H9 (cell line): ENCODE measurements around the gene IL12RB2. TPM values are rescaled to one million over a fixed set of nuclear protein-coding genes. Genes with fewer than 3 reads are reported as not detected.

ENCODE experiments used
- DNase-seq: peaks from one replicate; pipeline ENCODE4 v3.0.0-alpha.2; 2017
- H2AFZ ChIP-seq: one replicate; pipeline ENCODE4 v1.6.1; 2013; ENCODE audit warnings: mild to moderate bottlenecking, low read length, control low read depth, moderate library complexity
- H2AK5ac ChIP-seq: 2 replicates; pipeline ENCODE4 v1.6.1; 2013; ENCODE audit warnings: low read length, control low read depth, mixed read lengths; ENCODE audit not compliant: insufficient read length
- H2BK120ac ChIP-seq: one replicate; pipeline ENCODE4 v1.6.1; 2013; ENCODE audit warnings: low read depth, mild to moderate bottlenecking, low read length, control low read depth, inconsistent platforms; ENCODE audit not compliant: poor library complexity, severe bottlenecking
- H2BK12ac ChIP-seq: 2 replicates; pipeline ENCODE4 v1.6.1; 2013; ENCODE audit warnings: low read length, control low read depth, mixed read lengths, low read depth; ENCODE audit not compliant: insufficient read length
- H2BK15ac ChIP-seq: 2 replicates; pipeline ENCODE4 v1.6.1; 2013; ENCODE audit warnings: low read depth, low read length, control low read depth
- H2BK20ac ChIP-seq: one replicate; pipeline ENCODE4 v1.6.1; 2013; ENCODE audit warnings: low read depth, mild to moderate bottlenecking, low read length, control low read depth, inconsistent platforms; ENCODE audit not compliant: poor library complexity, severe bottlenecking
- H2BK5ac ChIP-seq: 2 replicates; pipeline ENCODE4 v1.6.1; 2013; ENCODE audit warnings: low read length, control low read depth, mixed read lengths; ENCODE audit not compliant: insufficient read length
- H3K14ac ChIP-seq: 2 replicates; pipeline ENCODE4 v1.6.1; 2013; ENCODE audit warnings: low read length, control low read depth; ENCODE audit not compliant: insufficient read depth
- H3K18ac ChIP-seq: 2 replicates; pipeline ENCODE4 v1.6.1; 2013; ENCODE audit warnings: low read depth, mild to moderate bottlenecking, mixed read lengths, low read length, control low read depth; ENCODE audit not compliant: insufficient read length
- H3K23ac ChIP-seq: 2 replicates; pipeline ENCODE4 v1.6.1; 2013; ENCODE audit warnings: low read length, control low read depth, mixed read lengths, low read depth; ENCODE audit not compliant: insufficient read length
- H3K23me2 ChIP-seq: 2 replicates; pipeline ENCODE4 v1.6.1; 2013; ENCODE audit warnings: low read depth, mild to moderate bottlenecking, mixed read lengths, low read length, control low read depth; ENCODE audit not compliant: insufficient read length, poor library complexity, severe bottlenecking
- H3K27ac ChIP-seq: 2 replicates; pipeline ENCODE4 v1.5.1; 2013; ENCODE audit warnings: low read length, control low read depth, mixed read lengths, low read depth; ENCODE audit not compliant: insufficient read length
- H3K27me3 ChIP-seq: 2 replicates; pipeline ENCODE4 v1.6.1; 2013; ENCODE audit warnings: low read length, control low read depth, inconsistent platforms; ENCODE audit not compliant: insufficient read depth
- H3K4ac ChIP-seq: 2 replicates; pipeline ENCODE4 v1.6.1; 2013; ENCODE audit warnings: low read depth, mild to moderate bottlenecking, control low read depth, inconsistent platforms, low read length, moderate library complexity
- H3K4me1 ChIP-seq: 2 replicates; pipeline ENCODE4 v1.6.1; 2013; ENCODE audit warnings: low read length, control low read depth, inconsistent platforms; ENCODE audit not compliant: insufficient read depth
- H3K4me2 ChIP-seq: 2 replicates; pipeline ENCODE4 v1.6.1; 2013; ENCODE audit warnings: low read length, control low read depth, mixed read lengths; ENCODE audit not compliant: insufficient read length, insufficient read depth
- H3K56ac ChIP-seq: 2 replicates; pipeline ENCODE4 v1.6.1; 2013; ENCODE audit warnings: low read depth, mild to moderate bottlenecking, mixed read lengths, low read length, control low read depth; ENCODE audit not compliant: insufficient read length
- H3K79me1 ChIP-seq: 2 replicates; pipeline ENCODE4 v1.6.1; 2013; ENCODE audit warnings: low read depth, mild to moderate bottlenecking, moderate library complexity, low read length, control low read depth, inconsistent platforms; ENCODE audit not compliant: insufficient read depth, poor library complexity, severe bottlenecking
- H3K79me2 ChIP-seq: 2 replicates; pipeline ENCODE4 v1.6.1; 2013; ENCODE audit warnings: low read length, control low read depth, inconsistent platforms; ENCODE audit not compliant: insufficient read depth
- H3K9ac ChIP-seq: 2 replicates; pipeline ENCODE4 v1.6.1; 2013; ENCODE audit warnings: low read length, control low read depth, mixed read lengths; ENCODE audit not compliant: insufficient read length; ENCODE audit errors: extremely low read depth
- H3K9me3 ChIP-seq: one replicate; pipeline ENCODE4 v1.6.1; 2013; ENCODE audit warnings: low read depth, low read length, inconsistent platforms; ENCODE audit not compliant: control insufficient read depth
- H3T11ph ChIP-seq: one replicate; pipeline ENCODE4 v1.6.1; 2013; ENCODE audit warnings: mild to moderate bottlenecking, low read length, control low read depth, inconsistent platforms
- H4K20me1 ChIP-seq: one replicate; pipeline ENCODE4 v1.6.1; 2013; ENCODE audit not compliant: control insufficient read depth, insufficient read length, insufficient read depth
- H4K5ac ChIP-seq: 2 replicates; pipeline ENCODE4 v1.6.1; 2013; ENCODE audit warnings: low read depth, mild to moderate bottlenecking, mixed read lengths, low read length, control low read depth; ENCODE audit not compliant: insufficient read length
- H4K8ac ChIP-seq: replicated peaks from 2 replicates; pipeline ENCODE4 v1.6.1; 2013; ENCODE audit warnings: low read length, control low read depth, mixed read lengths, low read depth; ENCODE audit not compliant: insufficient read length
- H4K91ac ChIP-seq: 2 replicates; pipeline ENCODE4 v1.6.1; 2013; ENCODE audit warnings: low read depth, mild to moderate bottlenecking, moderate library complexity, mixed read lengths, low read length, control low read depth; ENCODE audit not compliant: insufficient read length
- H3K27ac Mint-ChIP-seq, 3 experiments: 2 replicates in 2 of 3; 3 replicates in 1 of 3; pipeline ENCODE4 v1.8.0; 2020 to 2021; ENCODE audit warnings: mixed read lengths in 3 of 3, mild to moderate bottlenecking in 1 of 3, moderate library complexity in 1 of 3
- H3K27me3 Mint-ChIP-seq: 2 replicates; pipeline ENCODE4 v1.8.0; 2021; ENCODE audit warnings: low read depth, mild to moderate bottlenecking, moderate library complexity, mixed read lengths
- H3K36me3 Mint-ChIP-seq, 3 experiments: 2 replicates in 2 of 3; 3 replicates in 1 of 3; pipeline ENCODE4 v1.8.0; 2020 to 2021; ENCODE audit warnings: low read depth in 3 of 3, mixed read lengths in 3 of 3; ENCODE audit not compliant: insufficient read depth in 1 of 3
- H3K4me1 Mint-ChIP-seq, 2 experiments: 2 replicates each; pipeline ENCODE4 v1.8.0; 2020; ENCODE audit warnings: mixed read lengths in 2 of 2
- H3K4me3 Mint-ChIP-seq, 2 experiments: 2 replicates in 1 of 2; 3 replicates in 1 of 2; pipeline ENCODE4 v1.8.0; 2020 to 2021; ENCODE audit warnings: mild to moderate bottlenecking in 2 of 2, mixed read lengths in 2 of 2, moderate library complexity in 1 of 2
- H3K9me3 Mint-ChIP-seq, 2 experiments: 2 replicates in 1 of 2; 3 replicates in 1 of 2; pipeline ENCODE4 v1.8.0; 2020; ENCODE audit warnings: mild to moderate bottlenecking in 2 of 2, mixed read lengths in 2 of 2, moderate library complexity in 1 of 2
- CTCF ChIP-seq: fragments of 200-600 bp; sonication (generic); conservative IDR thresholded peaks from 3 replicates; pipeline ENCODE4 v1.8.0; 2021; ENCODE audit warnings: antibody characterized with exemption, mild to moderate bottlenecking
- WGBS: extraction: QIAGEN DNeasy Blood & Tissue Kit; methylation state at CpG from one replicate; pipeline ENCODE4 v1.1.7; 2013; ENCODE audit warnings: missing lambda C conversion rate, low lambda C conversion rate, mixed read lengths; ENCODE audit not compliant: insufficient read length; ENCODE audit errors: extremely low coverage; 5-methylcytosine and 5-hydroxymethylcytosine counted together
- total RNA-seq: library from RNA; stranded (reverse); gene quantifications from 2 replicates; pipeline ENCODE4 v1.2.1, GENCODE V29; 2021

The IL12RB2 gene
- total RNA-seq, 1 experiment from 2014 or later, result 0.77 TPM

GRCh38 chr1:67317803-67318202 is 10.1 kb downstream of the IL12RB2 start:
- Histone ChIP-seq H2BK12ac (no peak overlapping the region), H3K56ac (no peak overlapping the region), H4K91ac (no peak overlapping the region), H3K9me3 (no peaks in the 10 kb centered on the region), H2BK15ac (no peak overlapping the region), H3K27ac (no peak overlapping the region), H4K8ac (no peak overlapping the region), H3K79me2 (no peaks in the 10 kb centered on the region), H3K9ac (no peak overlapping the region), H3K23me2 (no peaks in the 10 kb centered on the region), H2BK20ac (no peak overlapping the region), H2AFZ (no peak overlapping the region), H2AK5ac (no peak overlapping the region), H4K20me1 (no peaks in the 10 kb centered on the region), H4K5ac (no peak overlapping the region), H2BK120ac (no peak overlapping the region), H3K4ac (no peak overlapping the region), H3K27me3 (no peaks in the 10 kb centered on the region), H3K79me1 (no peaks in the 10 kb centered on the region), H2BK5ac (no peak overlapping the region), H3K23ac (no peak overlapping the region), H3K4me2 (no peak overlapping the region), H3K18ac (no peak overlapping the region), H3K4me1 (no peaks in the 10 kb centered on the region), H3T11ph (no peak overlapping the region), H3K14ac (no peak overlapping the region)
- peaks cover 11% of the 10 kb centered on the region for H3K27me3 Mint-ChIP-seq
- H3K27ac Mint-ChIP-seq, result no peak overlapping the region
- WGBS, result no CpG with 5 or more reads among the region's 4 CpGs
- peaks cover 0 to 4% of the 10 kb centered on the region in 2 experiments; a peak in 2 of 5 replicates for H3K9me3 Mint-ChIP-seq
- peaks cover 0 to 5% (median 0%) of the 10 kb centered on the region in 3 experiments; a peak in 4 of 7 replicates for H3K36me3 Mint-ChIP-seq
- no peak for TF ChIP-seq CTCF
- peaks cover 8 to 17% of the 10 kb centered on the region in 2 experiments for H3K4me1 Mint-ChIP-seq
- DNase-seq, result no peak
- H3K4me3 Mint-ChIP-seq, result no peak overlapping the region
